GM19438 (cell line): Measurements from ENCODE around the gene FGF8.

Experiments used
- ATAC-seq: cut with Tn5 transposase; IDR thresholded peaks from one replicate; pipeline ENCODE4 v1.9.1; 2021; ENCODE audit warnings: low read depth; ENCODE audit not compliant: unreplicated experiment

The FGF8 gene

DNA sequence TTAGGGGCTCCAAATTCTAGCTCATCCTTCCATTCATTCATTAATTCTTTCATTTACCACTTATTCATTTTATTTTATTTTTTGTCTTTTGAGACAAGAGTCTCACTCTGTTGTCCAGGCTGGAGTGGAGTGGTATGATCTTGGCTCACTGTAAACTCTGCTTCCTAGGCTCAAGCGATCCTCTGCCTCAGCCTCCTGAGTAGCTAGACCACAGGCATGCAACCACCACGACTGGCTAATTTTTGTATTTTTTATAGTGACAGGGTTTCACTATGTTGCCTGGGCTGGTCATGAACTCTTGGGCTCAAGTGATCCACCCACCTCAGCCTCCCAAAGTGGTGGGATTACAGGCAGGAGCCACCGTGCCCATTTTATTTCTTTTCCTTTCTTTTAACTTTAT lies 31.6 kb downstream of the FGF8 start:
- no peak for ATAC-seq

- no peak for ATAC-seq
Observed at GRCh38 chr10:101741938-101742337, 34.0 kb downstream of the FGF8 start.

DNA sequence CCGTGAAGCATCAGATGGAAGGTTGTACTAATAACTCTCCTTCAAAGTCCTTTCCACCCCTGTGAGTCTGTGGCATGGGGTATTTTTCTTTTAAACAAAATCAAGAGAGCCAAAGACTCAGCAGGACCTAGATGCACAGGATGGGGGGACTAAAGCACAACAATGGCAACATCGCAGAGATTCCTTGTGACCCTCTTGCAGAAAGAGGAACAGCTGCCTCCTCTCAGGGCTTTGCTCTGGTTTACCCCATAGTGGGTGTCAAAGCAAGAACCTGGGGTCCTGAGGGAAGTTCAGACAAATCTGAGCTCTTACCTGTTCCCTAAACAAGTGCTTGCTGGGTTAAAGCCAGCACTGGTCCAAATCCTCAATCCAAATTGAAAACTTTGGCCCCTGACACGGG lies 39.2 kb downstream of the FGF8 start:
- no peak for ATAC-seq

DNA sequence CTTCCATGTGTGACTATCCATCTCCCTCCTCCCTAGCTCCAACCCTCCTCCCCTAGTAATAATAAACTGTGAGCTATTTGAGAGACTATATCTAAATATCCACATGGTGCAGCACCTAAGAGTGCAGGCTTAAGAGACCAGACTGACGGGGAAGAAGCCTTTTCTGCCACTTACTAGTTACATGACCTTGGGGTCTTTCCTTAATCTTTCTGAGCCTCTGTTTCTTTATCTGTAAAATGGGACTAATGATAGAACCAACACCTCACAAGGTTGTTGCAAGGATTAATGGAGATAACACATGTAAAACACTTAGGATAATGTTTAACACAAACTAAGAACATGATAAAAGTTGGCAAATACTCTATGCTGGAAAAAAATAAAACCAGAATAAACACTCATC lies 43.8 kb downstream of the FGF8 start:
- no peak for ATAC-seq

GRCh38 chr10:101726115-101726387 lies 49.9 kb downstream of the FGF8 start:
- ATAC-seq: no peak

DNA sequence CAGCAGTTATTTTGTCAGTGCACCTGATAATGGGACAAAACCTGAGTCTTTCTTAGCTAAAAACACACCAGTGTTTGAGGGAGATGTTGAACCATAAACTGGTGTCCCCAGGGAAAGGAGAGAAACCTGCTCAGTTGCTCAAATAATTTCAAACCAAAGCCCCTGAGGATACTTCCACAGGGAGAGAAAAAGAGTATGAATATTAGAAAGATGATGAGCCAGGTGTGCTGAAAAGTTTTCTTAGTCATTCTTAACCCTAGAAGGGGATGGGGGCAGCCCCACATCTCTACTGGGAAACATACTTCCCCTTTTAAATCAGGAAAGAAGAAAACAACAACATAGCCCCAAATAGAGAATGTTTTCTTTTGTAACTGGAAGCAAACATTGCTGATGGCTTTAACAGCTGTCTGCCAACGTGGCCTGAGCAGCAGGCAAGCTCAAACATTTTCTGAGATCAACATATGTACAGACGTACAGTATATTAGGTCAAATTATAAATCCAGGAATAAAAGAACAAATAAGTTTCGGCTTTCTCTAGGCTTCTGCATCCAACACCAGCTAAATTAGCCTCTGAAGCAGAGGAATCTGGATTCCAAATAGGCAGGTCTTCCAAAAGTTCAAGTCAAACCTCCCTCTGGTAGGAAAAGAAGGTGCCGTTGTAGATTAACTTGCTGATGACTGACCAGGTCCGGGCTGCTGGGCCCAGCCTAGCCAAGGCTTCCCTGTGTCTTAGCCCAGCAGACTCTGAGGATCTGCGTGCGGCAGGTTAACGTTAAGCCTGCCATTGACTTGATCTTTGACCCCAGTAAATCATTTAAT lies 50.4 kb downstream of the FGF8 start:
- ATAC-seq: no peak

GRCh38 chr10:101724446-101724845 lies 51.5 kb downstream of the FGF8 start:
- ATAC-seq: no peak

DNA sequence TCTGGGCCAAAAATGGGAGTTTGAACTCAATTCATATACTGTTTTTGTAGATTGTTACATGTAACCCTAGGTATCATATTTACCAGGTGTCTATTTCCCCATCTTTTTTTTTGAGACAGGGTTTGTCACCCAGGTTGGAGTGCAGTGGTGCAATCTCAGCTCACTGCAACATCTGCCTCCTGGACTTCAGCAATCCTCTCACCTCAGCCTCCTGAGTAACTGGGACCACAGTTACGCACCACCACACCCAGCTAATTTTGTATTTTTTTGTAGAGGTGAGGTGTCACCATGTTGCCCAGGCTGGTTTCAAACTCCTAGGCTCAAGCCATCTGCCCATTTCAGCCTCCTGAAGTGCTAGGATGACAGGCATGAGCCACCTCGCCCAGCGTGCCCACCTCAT lies 52.7 kb downstream of the FGF8 start:
- no peak for ATAC-seq

DNA sequence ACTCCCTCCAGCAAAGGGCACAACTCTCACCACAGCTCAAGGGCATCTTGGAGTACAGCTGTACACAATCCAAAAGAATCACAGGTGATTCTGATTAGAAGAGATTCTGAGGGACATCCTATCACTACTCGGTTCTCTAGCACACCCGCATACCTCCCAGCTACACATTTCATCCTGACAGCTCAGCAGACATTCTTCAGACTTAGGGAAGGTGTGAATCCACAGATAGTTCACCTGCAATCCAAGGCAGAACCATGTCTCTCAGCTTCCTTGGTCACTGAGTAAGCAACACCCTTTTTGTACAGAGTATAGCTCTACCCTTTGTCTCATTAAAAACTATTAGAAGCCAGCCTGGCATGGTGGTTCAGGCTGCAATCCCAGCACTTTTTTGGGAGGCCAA lies 54.1 kb downstream of the FGF8 start:
- no peak for ATAC-seq

DNA sequence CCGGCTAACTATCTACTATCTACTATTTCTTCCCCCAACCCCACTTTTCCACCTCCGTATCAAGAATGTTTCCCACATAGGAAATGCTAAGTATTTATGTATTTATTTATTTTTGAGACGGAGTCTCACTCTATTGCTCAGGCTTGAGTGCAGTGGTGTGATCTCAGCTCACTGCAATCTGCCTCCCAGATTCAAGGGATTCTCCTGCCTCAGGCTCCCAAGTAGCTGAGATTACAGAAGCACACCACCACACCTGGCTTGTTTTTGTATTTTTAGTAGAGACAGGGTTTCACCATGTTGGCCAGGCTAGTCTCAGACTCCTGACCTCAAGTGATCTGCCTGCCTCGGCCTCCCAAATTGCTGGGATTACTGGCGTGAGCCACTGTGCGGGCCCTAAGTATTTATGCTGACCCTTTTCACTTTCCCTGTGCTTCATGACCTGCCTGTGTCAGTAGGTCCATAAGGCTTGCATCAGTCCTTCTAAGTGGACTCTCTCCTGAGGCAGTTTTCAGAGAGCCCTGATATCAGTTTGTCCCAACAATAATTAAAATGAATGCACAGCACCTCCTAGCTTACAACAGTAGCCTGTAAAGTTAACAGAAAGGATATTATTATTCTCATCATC lies 55.2 kb downstream of the FGF8 start:
- no peak for ATAC-seq
